D721Med (cell line): ENCODE results near the gene EXOC3L4.

Experiments used
- DNase-seq: peaks from one replicate; pipeline ENCODE4 v3.0.0; 2011; ENCODE audit warnings: low spot score; ENCODE audit not compliant: insufficient read length
- FAIRE-seq: peaks from 2 replicates; lab custom pipeline; 2011; peaks lifted over from hg19 to GRCh38; lab: Jason Lieb, UNC
- TF ChIP-seq, protein P1 (sequence below): IDR thresholded peaks from 2 replicates; pipeline ENCODE4 v1.5.1; 2012; ENCODE audit warnings: mild to moderate bottlenecking, control low read depth; ENCODE audit not compliant: insufficient read depth; ENCODE audit errors: missing control alignments

The EXOC3L4 gene

DNA sequence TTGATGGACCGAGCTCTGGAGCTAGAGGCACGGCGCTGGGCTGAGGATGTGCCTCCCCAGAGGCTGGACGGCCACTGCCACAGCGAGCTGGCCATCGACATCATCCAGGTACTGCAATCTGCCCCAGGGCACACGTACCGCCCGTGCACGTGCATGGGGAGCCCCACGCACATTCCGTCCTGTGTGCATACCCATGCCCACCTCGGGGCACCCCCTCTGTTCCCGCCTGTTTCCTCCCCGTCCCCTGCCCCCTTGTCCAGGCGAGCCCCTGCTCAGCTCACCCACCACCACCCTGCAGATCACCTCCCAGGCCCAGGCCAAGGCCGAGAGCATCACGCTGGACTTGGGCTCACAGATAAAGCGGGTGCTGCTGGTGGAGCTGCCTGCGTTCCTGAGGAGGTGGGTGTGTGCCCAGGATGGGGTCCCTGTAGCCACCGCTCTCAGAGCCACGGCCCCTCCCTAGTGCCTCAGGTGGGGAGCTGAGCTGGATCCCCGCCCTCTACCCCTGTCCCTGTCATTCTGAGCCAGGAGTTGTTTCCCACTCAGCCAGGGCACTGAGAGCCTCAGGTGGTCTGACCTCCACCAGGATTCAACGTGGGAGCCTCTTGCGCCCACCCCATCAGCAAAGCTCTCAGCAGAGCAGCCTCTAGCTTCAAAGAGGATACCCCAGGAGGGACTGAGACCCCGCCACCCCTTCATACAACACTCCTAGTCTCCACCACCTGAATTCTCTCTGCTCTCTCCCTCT, 35.7 kb downstream of the EXOC3L4 start:
- FAIRE-seq (no peak), DNase-seq (no peak)
- TF ChIP-seq, protein P1, sequence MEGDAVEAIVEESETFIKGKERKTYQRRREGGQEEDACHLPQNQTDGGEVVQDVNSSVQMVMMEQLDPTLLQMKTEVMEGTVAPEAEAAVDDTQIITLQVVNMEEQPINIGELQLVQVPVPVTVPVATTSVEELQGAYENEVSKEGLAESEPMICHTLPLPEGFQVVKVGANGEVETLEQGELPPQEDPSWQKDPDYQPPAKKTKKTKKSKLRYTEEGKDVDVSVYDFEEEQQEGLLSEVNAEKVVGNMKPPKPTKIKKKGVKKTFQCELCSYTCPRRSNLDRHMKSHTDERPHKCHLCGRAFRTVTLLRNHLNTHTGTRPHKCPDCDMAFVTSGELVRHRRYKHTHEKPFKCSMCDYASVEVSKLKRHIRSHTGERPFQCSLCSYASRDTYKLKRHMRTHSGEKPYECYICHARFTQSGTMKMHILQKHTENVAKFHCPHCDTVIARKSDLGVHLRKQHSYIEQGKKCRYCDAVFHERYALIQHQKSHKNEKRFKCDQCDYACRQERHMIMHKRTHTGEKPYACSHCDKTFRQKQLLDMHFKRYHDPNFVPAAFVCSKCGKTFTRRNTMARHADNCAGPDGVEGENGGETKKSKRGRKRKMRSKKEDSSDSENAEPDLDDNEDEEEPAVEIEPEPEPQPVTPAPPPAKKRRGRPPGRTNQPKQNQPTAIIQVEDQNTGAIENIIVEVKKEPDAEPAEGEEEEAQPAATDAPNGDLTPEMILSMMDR = no peak

DNA sequence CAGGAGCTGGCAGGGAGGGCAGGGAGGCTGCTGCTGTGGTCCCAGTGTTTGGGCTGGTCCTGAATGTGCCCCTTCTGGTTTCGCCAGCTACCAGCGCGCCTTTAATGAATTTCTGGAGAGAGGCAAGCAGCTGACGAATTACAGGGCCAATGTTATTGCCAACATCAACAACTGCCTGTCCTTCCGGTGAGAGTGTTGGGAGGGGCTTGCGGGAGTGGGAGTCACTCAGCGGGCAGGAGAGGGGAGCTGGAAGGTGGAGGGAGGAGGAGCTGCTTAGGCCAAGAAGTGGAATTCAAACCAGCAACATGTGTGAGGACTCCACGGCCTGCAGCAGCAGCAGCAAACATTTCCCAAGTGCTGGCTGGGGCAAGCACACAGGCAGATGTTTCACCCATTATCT, 36.4 kb downstream of the EXOC3L4 start:
- DNase-seq (no peak), FAIRE-seq (no peak)

GRCh38 chr14:103131580-103131979, 37.1 kb downstream of the EXOC3L4 start:
- DNase-seq (no peak), FAIRE-seq (no peak)
- TF ChIP-seq, protein P1 = no peak

More for the DNA sequence above, 36.4 kb downstream of the EXOC3L4 start:
- TF ChIP-seq, protein P1 = no peak

DNA sequence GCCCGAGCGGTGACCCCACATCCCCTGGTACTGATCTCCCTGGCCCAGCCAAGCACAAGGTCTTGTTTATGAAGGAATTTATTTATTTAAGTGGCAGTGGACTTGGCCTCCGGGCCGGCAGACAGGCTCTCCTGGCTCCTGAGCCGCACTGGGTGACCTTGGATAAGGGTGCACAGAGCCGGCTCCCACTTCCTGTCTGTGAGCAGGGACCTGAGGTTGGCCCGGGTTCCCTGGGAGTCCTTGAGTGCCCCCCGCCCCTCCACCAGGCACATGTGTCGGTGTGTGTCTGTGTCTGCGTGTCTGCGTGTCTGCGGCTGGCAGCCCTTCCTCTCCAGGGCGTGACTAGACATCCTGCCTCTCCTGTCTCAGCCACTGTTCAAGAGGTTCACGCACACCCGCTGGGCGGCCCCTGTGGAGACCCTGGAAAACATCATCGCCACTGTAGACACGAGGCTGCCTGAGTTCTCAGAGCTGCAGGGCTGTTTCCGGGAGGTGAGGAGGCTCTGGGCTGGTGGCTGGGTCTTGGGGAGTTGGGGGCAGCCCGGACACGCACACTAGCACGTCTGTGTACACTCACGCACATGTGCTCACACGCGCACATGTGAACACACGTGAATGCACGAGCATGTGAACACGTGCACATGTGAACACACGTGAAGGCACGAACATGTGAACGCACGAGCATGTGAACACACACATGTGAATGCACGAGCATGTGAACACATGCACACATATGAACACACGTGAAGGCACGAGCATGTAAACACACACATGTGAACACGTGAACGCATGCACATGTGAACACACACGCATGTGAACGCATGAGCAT, 38.1 kb downstream of the EXOC3L4 start:
- no peak for FAIRE-seq
- DNase-seq = no peak
- TF ChIP-seq, protein P1 = no peak

- TF ChIP-seq, protein P1 = no peak
Measured at GRCh38 chr14:103133210-103134140, 39.0 kb downstream of the EXOC3L4 start.

GRCh38 chr14:103134405-103134804, 39.9 kb downstream of the EXOC3L4 start:
- no peak for DNase-seq
- FAIRE-seq = no peak
- TF ChIP-seq, protein P1 = no peak

More at GRCh38 chr14:103133210-103134140, 39.0 kb downstream of the EXOC3L4 start:
- DNase-seq (no peak), FAIRE-seq (no peak)
